ENCODE results near the gene ADGRV1. TPM values are rescaled to one million over a fixed set of nuclear protein-coding genes. Genes with fewer than 3 reads are reported as not detected.
A peak's percentile ranks its signal among the peaks of the same experiment; 100 is the strongest.

The ADGRV1 gene
- total RNA-seq, 4 donors from 2014 or later, result 129 to 158 (median 145) TPM

GRCh38 chr5:90550963-90551362, 7.6 kb upstream of the ADGRV1 start:
- TF ChIP-seq POLR2A (IDR thresholded peaks at IDR 0.05) (no peak), CTCF (IDR thresholded peaks at IDR 0.05) (no peak)
- no peak for DNase-seq
- Histone ChIP-seq H3K4me3 (replicated peaks in 1 of 3) (no peak overlapping the region), H3K4me1 (peaks cover 15 to 19% of the 10 kb centered on the region in 2 donors), H3K9me3 (no peaks in the 10 kb centered on the region), H3K27me3 (no peaks in the 10 kb centered on the region), H3K27ac (no peak overlapping the region), H3K36me3 (no peaks in the 10 kb centered on the region)
- 84 to 96% methylated on average over 3 of the region's 3 CpGs for WGBS, 2 donors
- intact Hi-C loops (cut with DNase I), result no loop called here

DNA sequence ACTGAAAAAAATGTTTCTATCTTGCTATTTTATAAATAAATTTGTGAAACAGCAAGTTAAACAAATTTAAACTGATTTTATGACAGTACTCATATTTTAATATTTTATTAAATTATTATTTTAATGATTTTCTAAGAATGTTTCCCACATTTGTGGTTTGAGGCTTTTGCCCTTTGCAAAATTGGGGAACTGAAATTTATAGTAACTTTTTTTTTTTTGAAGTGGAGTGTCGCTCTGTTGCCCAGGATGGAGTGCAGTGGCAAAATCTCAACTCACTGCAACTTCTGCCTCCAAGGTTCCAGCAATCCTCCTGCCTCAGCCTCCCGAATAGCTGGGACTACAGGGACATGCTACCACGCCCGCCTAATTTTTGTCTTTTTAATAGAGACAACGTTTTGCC, 7.2 kb upstream of the ADGRV1 start:
- Histone ChIP-seq H3K36me3 (no peaks in the 10 kb centered on the region), H3K27me3 (no peaks in the 10 kb centered on the region), H3K4me3 (replicated peaks in 1 of 3) (no peak overlapping the region), H3K9me3 (no peaks in the 10 kb centered on the region), H3K4me1 (peaks cover 15 to 19% of the 10 kb centered on the region in 2 donors), H3K27ac (no peak overlapping the region)
- 80 to 95% methylated on average over 5 of the region's 5 CpGs for WGBS, 2 donors
- no peak for DNase-seq
- intact Hi-C loops (cut with DNase I), result no loop called here
- TF ChIP-seq CTCF (IDR thresholded peaks at IDR 0.05), result no peak
- no peak for TF ChIP-seq POLR2A (IDR thresholded peaks at IDR 0.05)

DNA sequence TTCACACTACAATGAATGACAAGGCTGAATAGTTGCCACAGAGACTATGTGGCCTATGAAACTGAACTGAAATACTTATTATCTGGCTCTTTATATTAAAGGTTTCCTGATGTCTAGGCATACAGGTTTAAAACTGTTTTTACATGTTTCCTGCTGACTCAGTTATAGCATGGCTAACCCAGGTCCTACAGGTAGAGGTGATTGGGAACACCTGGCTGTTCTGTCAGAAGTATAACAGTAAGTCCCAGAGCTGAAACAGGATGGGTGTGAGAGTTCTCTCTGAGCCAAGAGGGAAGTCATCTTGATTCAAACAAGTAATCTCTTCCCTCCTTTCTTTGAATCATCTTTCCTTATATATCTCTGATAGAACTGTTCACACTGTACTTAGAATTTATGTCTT, 4.9 kb upstream of the ADGRV1 start:
- Histone ChIP-seq H3K4me3 (replicated peaks in 1 of 3) (no peak overlapping the region), H3K36me3 (no peaks in the 10 kb centered on the region), H3K4me1 (peaks cover 4 to 5% of the 10 kb centered on the region in 2 donors), H3K27me3 (no peaks in the 10 kb centered on the region), H3K27ac (no peak overlapping the region), H3K9me3 (no peaks in the 10 kb centered on the region)
- no peak for DNase-seq
- intact Hi-C loops (cut with DNase I), result no loop called here
- TF ChIP-seq POLR2A (IDR thresholded peaks at IDR 0.05) (no peak), CTCF (IDR thresholded peaks at IDR 0.05) (no peak)

GRCh38 chr5:90554358-90555006, 4.1 kb upstream of the ADGRV1 start:
- 83 to 89% methylated on average over 4 of the region's 4 CpGs for WGBS, 2 donors
- Histone ChIP-seq H3K4me3 (replicated peaks in 1 of 3) (no peak overlapping the region), H3K9me3 (no peaks in the 10 kb centered on the region), H3K36me3 (no peaks in the 10 kb centered on the region), H3K27ac (no peak overlapping the region), H3K27me3 (no peaks in the 10 kb centered on the region), H3K4me1 (peaks cover 0 to 4% of the 10 kb centered on the region in 2 donors)
- intact Hi-C loops (cut with DNase I), result no loop called here
- DNase-seq, result no peak
- no peak for TF ChIP-seq POLR2A (IDR thresholded peaks at IDR 0.05)
- TF ChIP-seq CTCF (IDR thresholded peaks at IDR 0.05), result no peak

- H3K4me1 ChIP-seq, result peaks cover 0 to 4% of the 10 kb centered on the region in 2 donors
- DNase-seq, result no peak
- intact Hi-C loops (cut with DNase I), result no loop called here
- no peaks in the 10 kb centered on the region for H3K9me3 ChIP-seq
- no peaks in the 10 kb centered on the region for H3K27me3 ChIP-seq
- peak overlapping the region in 1 of 3 donors; percentile 6 for H3K27ac ChIP-seq
- H3K4me3 ChIP-seq (replicated peaks in 1 of 3), result no peak overlapping the region
- no peak for TF ChIP-seq CTCF (IDR thresholded peaks at IDR 0.05)
- TF ChIP-seq POLR2A (IDR thresholded peaks at IDR 0.05), result no peak
- no peaks in the 10 kb centered on the region for H3K36me3 ChIP-seq
Measured at GRCh38 chr5:90555666-90556065, 2.9 kb upstream of the ADGRV1 start.

All from thyroid gland (tissue), 4 donors.